ENCODE results near the gene PFKL. TPM values are rescaled to one million over a fixed set of nuclear protein-coding genes. Genes with fewer than 3 reads are reported as not detected.

Gene PFKL
- total RNA-seq, 1 donor: 114 TPM

GRCh38 chr21:44348861-44349260 lies 49.0 kb downstream of the PFKL start:
- DNase-seq (ENCODE audit: low read depth): no peak
- H3K4me3 ChIP-seq (ENCODE audit: low read depth, low read length): no peak overlapping the region
- TF ChIP-seq, protein P1, sequence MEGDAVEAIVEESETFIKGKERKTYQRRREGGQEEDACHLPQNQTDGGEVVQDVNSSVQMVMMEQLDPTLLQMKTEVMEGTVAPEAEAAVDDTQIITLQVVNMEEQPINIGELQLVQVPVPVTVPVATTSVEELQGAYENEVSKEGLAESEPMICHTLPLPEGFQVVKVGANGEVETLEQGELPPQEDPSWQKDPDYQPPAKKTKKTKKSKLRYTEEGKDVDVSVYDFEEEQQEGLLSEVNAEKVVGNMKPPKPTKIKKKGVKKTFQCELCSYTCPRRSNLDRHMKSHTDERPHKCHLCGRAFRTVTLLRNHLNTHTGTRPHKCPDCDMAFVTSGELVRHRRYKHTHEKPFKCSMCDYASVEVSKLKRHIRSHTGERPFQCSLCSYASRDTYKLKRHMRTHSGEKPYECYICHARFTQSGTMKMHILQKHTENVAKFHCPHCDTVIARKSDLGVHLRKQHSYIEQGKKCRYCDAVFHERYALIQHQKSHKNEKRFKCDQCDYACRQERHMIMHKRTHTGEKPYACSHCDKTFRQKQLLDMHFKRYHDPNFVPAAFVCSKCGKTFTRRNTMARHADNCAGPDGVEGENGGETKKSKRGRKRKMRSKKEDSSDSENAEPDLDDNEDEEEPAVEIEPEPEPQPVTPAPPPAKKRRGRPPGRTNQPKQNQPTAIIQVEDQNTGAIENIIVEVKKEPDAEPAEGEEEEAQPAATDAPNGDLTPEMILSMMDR (IDR thresholded peaks at IDR 0.05; ENCODE audit: insufficient read depth, low read length): no peak

DNA sequence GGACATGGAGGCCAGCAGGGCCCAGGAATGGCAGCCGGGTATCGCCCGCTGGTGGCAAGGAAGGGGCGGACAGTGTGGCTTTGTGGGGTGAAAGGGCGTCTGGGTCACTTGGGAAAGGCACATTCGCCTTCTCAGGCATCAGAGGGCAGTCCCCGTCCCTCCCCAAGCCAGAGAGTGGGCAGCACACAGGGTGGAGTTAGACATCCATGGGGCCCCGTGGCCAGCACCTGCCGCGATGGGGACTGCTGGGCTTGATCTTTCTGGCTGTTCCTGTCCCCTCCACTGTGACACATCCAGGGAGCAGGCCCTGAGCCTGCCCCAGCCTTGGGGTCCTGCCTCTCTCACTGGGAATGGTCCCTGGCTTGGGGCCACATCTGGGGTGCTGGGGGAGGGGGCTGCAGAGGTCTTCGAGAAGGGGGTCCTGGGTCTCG lies 49.6 kb downstream of the PFKL start:
- H3K4me3 ChIP-seq (ENCODE audit: low read depth, low read length): no peak overlapping the region
- TF ChIP-seq, protein P1 (IDR thresholded peaks at IDR 0.05; ENCODE audit: insufficient read depth, low read length): no peak
- no peak for DNase-seq (ENCODE audit: low read depth)

GRCh38 chr21:44349847-44350772 lies 50.3 kb downstream of the PFKL start:
- H3K4me3 ChIP-seq (ENCODE audit: low read depth, low read length): no peak overlapping the region
- TF ChIP-seq, protein P1 (IDR thresholded peaks at IDR 0.05; ENCODE audit: insufficient read depth, low read length): no peak
- DNase-seq (ENCODE audit: low read depth): no peak

GRCh38 chr21:44350773-44351481 lies 51.1 kb downstream of the PFKL start:
- no peak overlapping the region for H3K4me3 ChIP-seq (ENCODE audit: low read depth, low read length)
- no peak for DNase-seq (ENCODE audit: low read depth)
- TF ChIP-seq, protein P1 (IDR thresholded peaks at IDR 0.05; ENCODE audit: insufficient read depth, low read length): no peak

DNA sequence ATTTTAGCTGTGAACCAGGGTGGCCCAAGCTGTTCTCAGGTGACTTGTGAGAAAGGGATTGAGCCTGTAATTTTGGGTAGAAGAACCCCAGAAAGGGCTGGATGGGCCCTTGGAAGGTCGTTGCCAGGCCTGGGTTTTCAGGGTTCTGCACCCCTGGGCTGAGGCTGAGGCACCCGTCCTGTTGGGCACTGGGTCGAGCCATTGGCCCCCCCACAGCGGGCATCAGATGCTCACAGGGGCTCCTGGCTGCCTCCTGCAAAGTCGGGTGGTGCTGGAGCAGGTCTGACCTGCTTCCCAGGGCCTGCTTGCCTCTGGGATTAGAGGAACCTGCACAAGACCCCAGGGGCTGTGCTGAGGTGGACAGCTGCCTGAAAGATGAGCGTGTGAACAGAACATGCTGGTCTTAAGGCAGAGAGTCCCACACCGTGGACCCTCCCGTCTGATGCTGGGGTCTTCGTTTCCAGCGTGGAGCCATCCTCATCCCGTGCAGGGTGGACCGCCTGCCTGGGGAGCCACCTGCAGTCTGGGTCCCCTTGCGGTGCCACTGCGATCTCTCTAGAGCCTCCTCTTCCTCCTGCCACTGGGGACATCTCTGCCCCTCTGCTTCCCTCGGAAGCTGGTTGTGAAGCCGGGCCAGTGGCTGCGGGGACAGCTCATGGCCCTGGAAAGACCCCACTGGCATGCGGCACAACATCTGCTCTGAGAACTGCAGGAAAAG lies 51.8 kb downstream of the PFKL start:
- no peak overlapping the region for H3K4me3 ChIP-seq (ENCODE audit: low read depth, low read length)
- TF ChIP-seq, protein P1 (IDR thresholded peaks at IDR 0.05; ENCODE audit: insufficient read depth, low read length): no peak
- no peak for DNase-seq (ENCODE audit: low read depth)

- TF ChIP-seq, protein P1 (IDR thresholded peaks at IDR 0.05; ENCODE audit: insufficient read depth, low read length): no peak
- no peak overlapping the region for H3K4me3 ChIP-seq (ENCODE audit: low read depth, low read length)
- DNase-seq (ENCODE audit: low read depth): no peak
Observed at GRCh38 chr21:44352253-44352860, 52.5 kb downstream of the PFKL start.

Measured in fibroblast of the aortic adventitia (primary cell).